ENCODE measurements around the gene SPRR2B. TPM values are rescaled to one million over a fixed set of nuclear protein-coding genes. Genes with fewer than 3 reads are reported as not detected.
"Not testable (repeated sequence)": the region's sequence is repeated elsewhere in the genome, so short reads cannot be mapped to it uniquely, and the experiment has no call there.

Gene SPRR2B
- total RNA-seq, 2 donors from 2014 or later: not detected

DNA sequence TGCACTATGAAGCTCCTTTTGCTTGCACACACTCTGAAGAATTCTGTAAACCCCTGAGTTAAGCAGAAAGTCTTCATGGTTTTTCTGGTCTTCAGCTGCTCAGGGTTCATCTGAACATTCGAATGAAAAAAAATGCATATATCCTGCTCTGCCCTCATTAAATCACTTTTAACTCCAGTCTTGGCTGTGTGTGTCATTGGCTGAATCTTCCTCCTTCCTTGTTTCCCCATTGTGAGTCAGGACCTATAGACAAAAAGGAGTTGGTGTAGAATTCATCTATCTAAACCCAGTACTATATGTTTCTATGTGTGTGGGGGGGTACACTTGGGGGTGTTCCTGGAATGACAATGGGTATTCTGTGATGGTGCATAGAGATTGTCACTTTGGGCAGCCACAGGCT lies 47.0 kb downstream of the SPRR2B start:
- TF ChIP-seq, protein P1, sequence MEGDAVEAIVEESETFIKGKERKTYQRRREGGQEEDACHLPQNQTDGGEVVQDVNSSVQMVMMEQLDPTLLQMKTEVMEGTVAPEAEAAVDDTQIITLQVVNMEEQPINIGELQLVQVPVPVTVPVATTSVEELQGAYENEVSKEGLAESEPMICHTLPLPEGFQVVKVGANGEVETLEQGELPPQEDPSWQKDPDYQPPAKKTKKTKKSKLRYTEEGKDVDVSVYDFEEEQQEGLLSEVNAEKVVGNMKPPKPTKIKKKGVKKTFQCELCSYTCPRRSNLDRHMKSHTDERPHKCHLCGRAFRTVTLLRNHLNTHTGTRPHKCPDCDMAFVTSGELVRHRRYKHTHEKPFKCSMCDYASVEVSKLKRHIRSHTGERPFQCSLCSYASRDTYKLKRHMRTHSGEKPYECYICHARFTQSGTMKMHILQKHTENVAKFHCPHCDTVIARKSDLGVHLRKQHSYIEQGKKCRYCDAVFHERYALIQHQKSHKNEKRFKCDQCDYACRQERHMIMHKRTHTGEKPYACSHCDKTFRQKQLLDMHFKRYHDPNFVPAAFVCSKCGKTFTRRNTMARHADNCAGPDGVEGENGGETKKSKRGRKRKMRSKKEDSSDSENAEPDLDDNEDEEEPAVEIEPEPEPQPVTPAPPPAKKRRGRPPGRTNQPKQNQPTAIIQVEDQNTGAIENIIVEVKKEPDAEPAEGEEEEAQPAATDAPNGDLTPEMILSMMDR (conservative IDR thresholded peaks at IDR 0.05): no peak
- peaks cover 16% of the 10 kb centered on the region for H3K4me1 Mint-ChIP-seq
- 100% methylated on average over 1 of the region's 1 CpG; no CpG with 5 or more reads in 1 of the 2 experiments for WGBS, 2 experiments (ENCODE audit: insufficient coverage in 1 of 2, insufficient read length in 1 of 2)
- Histone ChIP-seq H3K9me3 (ENCODE audit: control insufficient read depth, low read length) (no peaks in the 10 kb centered on the region), H3K4me1 (ENCODE audit: control insufficient read depth, insufficient read depth, low read length) (peaks cover 4% of the 10 kb centered on the region), H3K27me3 (ENCODE audit: control insufficient read depth, insufficient read depth, low read length, poor library complexity, severe bottlenecking) (no peaks in the 10 kb centered on the region), H3K36me3 (ENCODE audit: control insufficient read depth, insufficient read depth, low read length) (no peaks in the 10 kb centered on the region), H3K4me3 (ENCODE audit: low read length) (no peak overlapping the region), H3K9ac (ENCODE audit: extremely low read depth, low read length, poor library complexity, severe bottlenecking) (no peak overlapping the region), H3K27ac (ENCODE audit: low read depth, low read length) (no peak overlapping the region)
- no peaks in the 10 kb centered on the region for H3K27me3 Mint-ChIP-seq (ENCODE audit: insufficient read depth)
- no peak overlapping the region for H3K27ac Mint-ChIP-seq
- DNase-seq: no peak
- peaks cover 14% of the 10 kb centered on the region for H3K9me3 Mint-ChIP-seq
- no peak overlapping the region for H3K4me3 Mint-ChIP-seq
- H3K36me3 Mint-ChIP-seq (ENCODE audit: low read depth): no peaks in the 10 kb centered on the region

DNA sequence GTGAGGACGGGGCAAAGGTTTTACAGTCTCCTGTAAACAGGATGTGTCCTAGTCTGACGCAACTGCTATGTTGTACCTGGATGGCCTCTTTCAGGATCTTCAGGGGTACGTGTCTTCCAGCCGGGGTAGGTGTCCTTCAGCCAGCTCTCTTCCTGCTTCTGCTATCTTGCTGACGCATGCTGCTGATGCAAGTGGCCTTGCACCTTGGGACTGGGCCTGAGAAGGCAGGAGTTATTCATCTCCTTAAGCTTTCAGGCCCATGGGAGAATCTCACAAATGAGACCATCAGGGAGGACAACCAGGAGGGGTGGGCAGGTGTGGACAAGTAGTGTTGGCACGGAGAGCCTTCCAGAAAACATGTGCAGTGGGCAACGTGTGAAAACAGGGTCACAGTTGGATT lies 48.3 kb downstream of the SPRR2B start:
- Histone ChIP-seq H3K4me1 (ENCODE audit: control insufficient read depth, insufficient read depth, low read length) (peaks cover 4% of the 10 kb centered on the region), H3K36me3 (ENCODE audit: control insufficient read depth, insufficient read depth, low read length) (no peaks in the 10 kb centered on the region), H3K4me3 (ENCODE audit: low read length) (no peak overlapping the region), H3K9me3 (ENCODE audit: control insufficient read depth, low read length) (no peaks in the 10 kb centered on the region), H3K9ac (ENCODE audit: extremely low read depth, low read length, poor library complexity, severe bottlenecking) (no peak overlapping the region), H3K27me3 (ENCODE audit: control insufficient read depth, insufficient read depth, low read length, poor library complexity, severe bottlenecking) (no peaks in the 10 kb centered on the region), H3K27ac (ENCODE audit: low read depth, low read length) (no peak overlapping the region)
- no peak overlapping the region for H3K27ac Mint-ChIP-seq
- no peak for DNase-seq
- TF ChIP-seq, protein P1 (conservative IDR thresholded peaks at IDR 0.05): no peak
- H3K27me3 Mint-ChIP-seq (ENCODE audit: insufficient read depth): no peaks in the 10 kb centered on the region
- 81 to 89% methylated on average over 7 of the region's 7 CpGs for WGBS, 2 experiments (ENCODE audit: insufficient coverage in 1 of 2, insufficient read length in 1 of 2)
- peaks cover 16% of the 10 kb centered on the region for H3K9me3 Mint-ChIP-seq
- H3K4me1 Mint-ChIP-seq: peaks cover 16% of the 10 kb centered on the region
- no peaks in the 10 kb centered on the region for H3K36me3 Mint-ChIP-seq (ENCODE audit: low read depth)
- no peak overlapping the region for H3K4me3 Mint-ChIP-seq

DNA sequence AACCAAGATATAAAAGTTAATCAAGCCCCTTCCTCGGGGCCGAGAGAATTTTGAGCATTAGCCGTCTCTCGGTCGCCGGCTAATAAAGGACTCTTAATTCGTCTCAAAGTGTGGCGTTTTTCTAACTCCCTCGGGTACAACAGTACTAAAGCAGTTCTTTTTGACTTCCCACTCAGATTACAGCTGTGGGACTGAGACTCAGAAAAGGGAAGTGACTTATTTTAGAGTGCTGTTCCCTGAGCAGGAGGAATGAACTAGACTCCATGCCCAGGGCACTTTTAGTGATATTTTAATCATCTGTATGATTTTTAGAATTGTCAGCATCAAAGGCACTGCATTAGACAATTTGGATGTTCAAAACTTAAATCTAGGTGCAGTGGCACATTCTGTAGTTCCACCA lies 49.1 kb downstream of the SPRR2B start:
- not testable (repeated sequence) for H3K27me3 ChIP-seq (ENCODE audit: control insufficient read depth, insufficient read depth, low read length, poor library complexity, severe bottlenecking); H3K27ac ChIP-seq (ENCODE audit: low read depth, low read length); H3K9me3 ChIP-seq (ENCODE audit: control insufficient read depth, low read length); H3K4me3 ChIP-seq (ENCODE audit: low read length); H3K27me3 Mint-ChIP-seq (ENCODE audit: insufficient read depth); H3K9ac ChIP-seq (ENCODE audit: extremely low read depth, low read length, poor library complexity, severe bottlenecking); H3K4me1 ChIP-seq (ENCODE audit: control insufficient read depth, insufficient read depth, low read length); H3K4me3 Mint-ChIP-seq; H3K36me3 Mint-ChIP-seq (ENCODE audit: low read depth); DNase-seq; H3K36me3 ChIP-seq (ENCODE audit: control insufficient read depth, insufficient read depth, low read length)
- peak overlapping the region; percentile 70 for H3K27ac Mint-ChIP-seq
- 80 to 90% methylated on average over 1 to 9 of the region's 9 CpGs for WGBS, 2 experiments (ENCODE audit: insufficient coverage in 1 of 2, insufficient read length in 1 of 2)
- H3K9me3 Mint-ChIP-seq: peaks cover 16% of the 10 kb centered on the region
- peaks cover 16% of the 10 kb centered on the region for H3K4me1 Mint-ChIP-seq

DNA sequence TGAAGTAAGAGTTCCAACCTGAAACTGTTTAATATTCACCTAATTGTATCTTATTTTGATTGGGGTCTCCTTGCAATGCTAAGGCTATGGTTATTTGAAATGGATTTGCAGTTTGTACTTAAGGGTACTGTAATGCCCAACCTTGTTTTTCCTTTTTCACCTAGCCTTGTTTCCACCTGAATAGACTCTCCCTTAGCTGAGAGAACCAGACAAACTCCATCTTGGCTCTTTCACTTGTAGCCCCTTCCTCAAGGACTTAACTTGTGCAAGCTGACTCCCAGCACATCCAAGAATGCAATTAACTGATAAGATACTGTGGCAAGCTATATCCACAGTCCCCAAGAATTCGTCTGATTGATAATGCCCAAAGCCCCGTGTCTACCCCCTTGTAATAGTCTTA lies 49.6 kb downstream of the SPRR2B start:
- H3K27ac Mint-ChIP-seq: peak overlapping the region; percentile 70
- not testable (repeated sequence) for H3K36me3 Mint-ChIP-seq (ENCODE audit: low read depth); DNase-seq; H3K27ac ChIP-seq (ENCODE audit: low read depth, low read length); H3K4me3 Mint-ChIP-seq; H3K36me3 ChIP-seq (ENCODE audit: control insufficient read depth, insufficient read depth, low read length); H3K9ac ChIP-seq (ENCODE audit: extremely low read depth, low read length, poor library complexity, severe bottlenecking); H3K27me3 ChIP-seq (ENCODE audit: control insufficient read depth, insufficient read depth, low read length, poor library complexity, severe bottlenecking); H3K27me3 Mint-ChIP-seq (ENCODE audit: insufficient read depth); H3K9me3 ChIP-seq (ENCODE audit: control insufficient read depth, low read length); H3K4me3 ChIP-seq (ENCODE audit: low read length); H3K4me1 ChIP-seq (ENCODE audit: control insufficient read depth, insufficient read depth, low read length)
- H3K9me3 Mint-ChIP-seq: peaks cover 16% of the 10 kb centered on the region
- peaks cover 16% of the 10 kb centered on the region for H3K4me1 Mint-ChIP-seq
- WGBS, 2 experiments (ENCODE audit: insufficient coverage in 1 of 2, insufficient read length in 1 of 2): 67 to 100% methylated on average over 2 of the region's 2 CpGs

Other genes starting within 250 kb of the SPRR2B start
- not detected for gene LCE1A, start 244.1 kb downstream of the SPRR2B start, total RNA-seq
- not detected for gene LCE6A, start 228.8 kb downstream of the SPRR2B start, total RNA-seq
- gene LCE7A, start 211.6 kb downstream of the SPRR2B start, total RNA-seq: not detected
- gene SMCP, start 193.3 kb downstream of the SPRR2B start, total RNA-seq: not detected
- not detected for gene IVL, start 163.1 kb downstream of the SPRR2B start, total RNA-seq
- not detected for gene SPRR5, start 124.4 kb downstream of the SPRR2B start, total RNA-seq
- gene SPRR4, start 101.0 kb downstream of the SPRR2B start, total RNA-seq: not detected
- not detected for gene SPRR1A, start 87.5 kb downstream of the SPRR2B start, total RNA-seq
- gene SPRR3, start 69.9 kb downstream of the SPRR2B start, total RNA-seq: not detected
- not detected for gene SPRR1B, start 40.4 kb downstream of the SPRR2B start, total RNA-seq
- gene SPRR2D, start 30.5 kb downstream of the SPRR2B start, total RNA-seq: under 1 TPM in 1 of 2 donors, not detected in 1; 0.42 TPM
- not detected for gene SPRR2A, start 14.1 kb downstream of the SPRR2B start, total RNA-seq
- not detected for gene SPRR2E, start 22.9 kb upstream of the SPRR2B start, total RNA-seq
- gene SPRR2F, start 41.9 kb upstream of the SPRR2B start, total RNA-seq: not detected
- gene SPRR2G, start 79.3 kb upstream of the SPRR2B start, total RNA-seq: not detected
- gene LELP1, start 131.8 kb upstream of the SPRR2B start, total RNA-seq: not detected
- gene PRR9, start 146.0 kb upstream of the SPRR2B start, total RNA-seq: not detected
- gene LORICRIN, start 188.1 kb upstream of the SPRR2B start, total RNA-seq: not detected
- gene PGLYRP3, start 241.3 kb upstream of the SPRR2B start, total RNA-seq: not detected